Cardiac fibroblast (primary cell): ENCODE data around the gene PHF21A.

Experiments used
- DNase-seq, 2 donors: peaks; one replicate each; pipeline versions ENCODE4 v3.0.0 to v3.0.0-alpha.2; 2010; ENCODE audit warnings: low read depth in 2 of 2
- H3K4me3 ChIP-seq, 2 donors: replicated peaks in 1 of 2; 1 replicate in 1 of 2; 2 replicates in 1 of 2; pipeline ENCODE4 v1.5.1; 2011; ENCODE audit warnings: low read depth in 2 of 2, low read length in 2 of 2, mild to moderate bottlenecking in 2 of 2, moderate library complexity in 1 of 2
- TF ChIP-seq, protein P1 (sequence below): IDR thresholded peaks from one replicate; pipeline ENCODE4 v1.5.1; 2011; ENCODE audit warnings: low read depth, mild to moderate bottlenecking, low read length, inconsistent platforms

Gene PHF21A

GRCh38 chr11:45897556-45897955 lies 223.7 kb downstream of the PHF21A start:
- DNase-seq = no peak
- H3K4me3 ChIP-seq = no peak overlapping the region
- TF ChIP-seq, protein P1, sequence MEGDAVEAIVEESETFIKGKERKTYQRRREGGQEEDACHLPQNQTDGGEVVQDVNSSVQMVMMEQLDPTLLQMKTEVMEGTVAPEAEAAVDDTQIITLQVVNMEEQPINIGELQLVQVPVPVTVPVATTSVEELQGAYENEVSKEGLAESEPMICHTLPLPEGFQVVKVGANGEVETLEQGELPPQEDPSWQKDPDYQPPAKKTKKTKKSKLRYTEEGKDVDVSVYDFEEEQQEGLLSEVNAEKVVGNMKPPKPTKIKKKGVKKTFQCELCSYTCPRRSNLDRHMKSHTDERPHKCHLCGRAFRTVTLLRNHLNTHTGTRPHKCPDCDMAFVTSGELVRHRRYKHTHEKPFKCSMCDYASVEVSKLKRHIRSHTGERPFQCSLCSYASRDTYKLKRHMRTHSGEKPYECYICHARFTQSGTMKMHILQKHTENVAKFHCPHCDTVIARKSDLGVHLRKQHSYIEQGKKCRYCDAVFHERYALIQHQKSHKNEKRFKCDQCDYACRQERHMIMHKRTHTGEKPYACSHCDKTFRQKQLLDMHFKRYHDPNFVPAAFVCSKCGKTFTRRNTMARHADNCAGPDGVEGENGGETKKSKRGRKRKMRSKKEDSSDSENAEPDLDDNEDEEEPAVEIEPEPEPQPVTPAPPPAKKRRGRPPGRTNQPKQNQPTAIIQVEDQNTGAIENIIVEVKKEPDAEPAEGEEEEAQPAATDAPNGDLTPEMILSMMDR = no peak

- H3K4me3 ChIP-seq = no peak overlapping the region
- no peak for DNase-seq
- TF ChIP-seq, protein P1 = no peak
These were observed 224.8 kb downstream of the PHF21A start for GRCh38 chr11:45896422-45896984.

- no peak overlapping the region for H3K4me3 ChIP-seq
- no peak for DNase-seq
- TF ChIP-seq, protein P1 = no peak
These were observed 225.5 kb downstream of the PHF21A start for GRCh38 chr11:45895553-45896259.

- TF ChIP-seq, protein P1 = no peak
- no peak for DNase-seq
- no peak overlapping the region for H3K4me3 ChIP-seq
These were observed 226.6 kb downstream of the PHF21A start for GRCh38 chr11:45894555-45895247.

DNA sequence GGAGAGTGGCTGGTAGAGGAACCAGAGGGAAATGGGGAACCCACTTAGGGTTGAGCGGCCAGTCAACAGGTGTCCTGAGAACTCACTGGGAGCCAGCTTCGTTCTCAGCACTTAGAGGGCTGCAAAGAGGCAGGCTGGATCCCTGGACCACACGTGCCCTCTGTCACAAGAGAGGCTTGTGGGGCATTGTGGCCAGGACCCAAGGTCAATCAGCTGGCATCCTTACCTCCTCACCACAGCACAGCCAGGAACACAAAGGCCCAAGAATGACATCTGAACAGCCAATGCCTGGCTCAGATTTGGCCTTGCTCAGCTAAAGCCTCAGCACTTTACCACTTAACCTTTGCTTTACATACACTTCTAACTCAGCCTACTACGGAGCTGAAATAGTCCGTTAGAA lies 228.4 kb downstream of the PHF21A start:
- no peak overlapping the region for H3K4me3 ChIP-seq
- DNase-seq = no peak
- TF ChIP-seq, protein P1 = no peak

DNA sequence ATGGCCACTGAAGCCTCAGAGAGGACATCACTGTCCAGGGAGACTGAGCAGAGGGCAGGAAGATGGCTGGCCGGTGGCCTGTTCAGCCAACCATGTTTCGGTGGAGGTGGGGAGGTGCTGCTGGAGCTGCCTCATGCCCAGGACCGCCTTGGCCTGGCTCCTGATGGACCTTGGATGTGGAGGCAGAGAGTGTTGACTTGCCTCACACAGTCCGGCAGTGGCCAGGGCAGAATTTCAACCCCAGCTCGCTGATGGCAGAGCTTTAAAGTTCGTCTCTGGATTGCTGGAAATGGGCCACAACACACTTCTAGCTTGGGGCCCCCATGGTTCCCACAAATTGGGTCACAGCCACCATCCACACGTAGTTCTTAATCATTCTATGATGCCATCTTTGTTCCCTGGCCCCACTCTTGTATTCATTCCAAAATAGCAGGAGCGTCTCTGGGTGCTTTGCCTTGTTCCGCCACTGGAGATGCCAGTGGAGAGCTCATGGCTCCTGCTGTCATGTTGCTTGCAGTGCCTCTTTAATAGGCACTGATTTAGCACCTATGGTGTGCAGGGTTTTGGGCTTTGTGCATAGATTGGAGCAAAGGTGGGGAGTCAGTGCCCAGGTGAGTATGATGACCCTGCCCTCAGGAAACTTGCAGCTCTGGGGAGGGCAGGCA lies 230.2 kb downstream of the PHF21A start:
- TF ChIP-seq, protein P1 = no peak
- no peak overlapping the region for H3K4me3 ChIP-seq
- DNase-seq = no peak
